Transverse colon (tissue), 3 donors: ENCODE data around the gene GYPB.

Experiments used
- EP300 ChIP-seq: sonication (generic); formaldehyde crosslinking; IDR thresholded peaks from one replicate; pipeline ENCODE4 v1.6.1; 2017; ENCODE audit warnings: antibody characterized with exemption, low read depth
- POLR2A ChIP-seq: fragments of 450-650 bp; IDR thresholded peaks from one replicate; pipeline ENCODE4 v1.6.1; 2016; ENCODE audit warnings: antibody characterized with exemption, mild to moderate bottlenecking, moderate library complexity
- TF ChIP-seq, protein P1 (sequence below), 5 experiments: fragments of 200-600 bp in 3 of 5; fragments of 450-650 bp in 2 of 5; sonication (generic) in 3 of 5; IDR thresholded peaks; 1 replicate in 2 of 5; 2 replicates in 3 of 5; pipeline ENCODE4 v1.5.1; 2016 to 2017; ENCODE audit warnings: antibody characterized with exemption in 5 of 5, inconsistent platforms in 3 of 5, mild to moderate bottlenecking in 2 of 5, moderate library complexity in 1 of 5

DNA sequence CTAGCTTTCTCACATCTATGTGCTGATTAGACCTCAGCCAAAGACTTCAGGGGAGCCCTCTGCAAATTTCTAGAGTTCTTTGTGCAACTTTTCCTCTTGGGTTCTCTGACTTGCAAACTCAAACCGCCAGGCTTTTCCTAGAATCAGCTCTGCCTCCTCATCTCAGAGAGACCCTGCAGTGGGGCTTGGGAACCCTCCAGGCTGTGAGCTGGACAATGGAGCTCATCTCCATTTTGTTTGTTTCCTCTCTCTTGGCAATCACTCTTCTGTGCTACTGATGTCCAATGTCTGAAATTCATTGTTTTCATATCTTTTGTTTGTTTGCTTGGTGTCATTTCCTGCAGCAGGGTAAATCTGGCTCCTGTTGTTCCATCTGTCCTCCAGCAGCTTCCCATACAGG lies 33.0 kb downstream of the GYPB start:
- TF ChIP-seq POLR2A (no peak), EP300 (no peak)
- TF ChIP-seq, protein P1, sequence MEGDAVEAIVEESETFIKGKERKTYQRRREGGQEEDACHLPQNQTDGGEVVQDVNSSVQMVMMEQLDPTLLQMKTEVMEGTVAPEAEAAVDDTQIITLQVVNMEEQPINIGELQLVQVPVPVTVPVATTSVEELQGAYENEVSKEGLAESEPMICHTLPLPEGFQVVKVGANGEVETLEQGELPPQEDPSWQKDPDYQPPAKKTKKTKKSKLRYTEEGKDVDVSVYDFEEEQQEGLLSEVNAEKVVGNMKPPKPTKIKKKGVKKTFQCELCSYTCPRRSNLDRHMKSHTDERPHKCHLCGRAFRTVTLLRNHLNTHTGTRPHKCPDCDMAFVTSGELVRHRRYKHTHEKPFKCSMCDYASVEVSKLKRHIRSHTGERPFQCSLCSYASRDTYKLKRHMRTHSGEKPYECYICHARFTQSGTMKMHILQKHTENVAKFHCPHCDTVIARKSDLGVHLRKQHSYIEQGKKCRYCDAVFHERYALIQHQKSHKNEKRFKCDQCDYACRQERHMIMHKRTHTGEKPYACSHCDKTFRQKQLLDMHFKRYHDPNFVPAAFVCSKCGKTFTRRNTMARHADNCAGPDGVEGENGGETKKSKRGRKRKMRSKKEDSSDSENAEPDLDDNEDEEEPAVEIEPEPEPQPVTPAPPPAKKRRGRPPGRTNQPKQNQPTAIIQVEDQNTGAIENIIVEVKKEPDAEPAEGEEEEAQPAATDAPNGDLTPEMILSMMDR (IDR thresholded peaks at IDR 0.05), result no peak
